NK-92 treated with Interleukin-12 subunit alpha and Interleukin-12 subunit beta, amount 100 ng/mL, for 24 hours (cell line): Measurements from ENCODE around the gene NPPC.

Experiments
- DNase-seq: peaks from one replicate; lab custom pipeline; 2025; lab: John Stamatoyannopoulos, UW

NPPC gene

GRCh38 chr2:231935207-231935524, 9.0 kb upstream of the NPPC start:
- no peak for DNase-seq

- no peak for DNase-seq
These were observed 8.4 kb upstream of the NPPC start for GRCh38 chr2:231934441-231935206.

GRCh38 chr2:231933916-231934401, 7.8 kb upstream of the NPPC start:
- DNase-seq = no peak

DNA sequence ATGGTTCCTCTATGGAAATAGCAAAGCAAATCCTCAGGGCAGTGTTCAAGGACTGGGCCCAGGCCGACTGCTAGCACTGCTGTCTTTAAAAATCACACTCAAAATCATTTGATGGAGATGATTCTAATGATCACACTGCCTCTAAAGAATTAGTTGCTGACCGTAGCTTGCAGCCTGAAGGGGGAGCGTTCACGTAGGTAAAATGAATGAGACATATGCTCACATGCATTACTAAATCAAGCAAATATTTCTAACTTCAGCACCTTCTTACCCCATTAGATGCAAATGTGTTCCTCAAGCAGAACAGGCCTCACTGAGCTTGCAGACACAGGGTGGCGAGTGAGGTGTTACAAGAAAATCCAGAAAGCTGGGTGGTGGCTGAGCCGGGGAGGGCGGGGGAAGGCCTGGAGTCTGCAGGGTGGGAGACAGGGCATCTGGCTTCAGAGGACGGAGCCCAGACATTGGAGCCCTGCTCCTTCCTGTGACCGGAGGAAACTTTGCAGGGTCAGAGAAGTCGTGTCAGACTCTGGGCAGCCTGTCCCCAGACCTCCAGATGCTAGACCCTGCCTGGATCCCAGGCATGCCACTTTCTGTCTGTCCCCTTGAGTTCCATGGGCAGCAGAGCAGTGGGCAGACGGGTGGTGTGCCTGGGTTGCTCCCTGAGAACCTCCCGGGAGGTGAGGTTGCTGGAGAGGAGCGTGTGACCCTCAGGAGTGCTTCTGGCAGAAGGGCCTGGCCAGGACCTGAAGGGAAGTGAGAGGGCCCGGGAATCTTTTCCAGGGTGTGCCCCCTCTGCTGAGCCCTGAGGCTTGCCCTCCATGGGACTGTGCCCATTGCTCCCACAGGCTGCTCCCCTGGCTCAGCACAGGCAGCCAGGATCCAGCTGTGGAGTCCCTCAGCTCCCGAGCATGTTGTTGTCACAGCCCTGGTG, 7.1 kb upstream of the NPPC start:
- DNase-seq = no peak

DNA sequence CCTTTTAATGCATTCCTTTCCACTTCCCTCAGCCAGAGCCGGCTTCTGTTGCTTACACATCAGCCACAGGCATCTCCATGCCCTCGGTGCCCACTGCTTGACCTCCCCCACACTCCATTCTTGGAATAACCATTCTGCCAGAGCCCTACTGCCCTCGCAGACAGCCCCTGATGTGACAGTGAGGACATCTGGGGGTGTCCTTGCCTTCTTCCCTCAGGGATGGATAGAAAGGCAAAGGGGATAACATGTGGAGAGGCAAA, 6.4 kb upstream of the NPPC start:
- DNase-seq = no peak

DNA sequence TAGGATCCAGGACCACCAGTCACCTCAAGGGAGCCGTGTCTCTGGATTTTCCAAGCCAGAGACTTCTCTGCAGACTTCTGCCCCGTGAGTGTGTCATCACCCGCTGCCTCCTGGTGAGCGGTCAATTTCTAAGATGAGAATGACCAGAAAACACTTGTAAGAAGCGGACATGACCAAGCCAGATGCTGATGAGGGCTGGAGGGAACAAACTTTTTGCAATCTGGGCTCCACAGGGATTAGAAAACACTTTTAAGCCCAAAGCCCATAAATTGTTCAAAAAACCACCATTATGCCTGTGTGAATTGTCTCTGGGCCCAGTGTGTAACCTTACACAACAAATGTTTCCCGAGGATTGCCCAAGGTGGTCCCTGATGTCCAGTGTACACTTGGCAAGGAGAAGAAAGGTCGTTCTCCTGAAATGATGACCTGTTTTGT, 5.3 kb upstream of the NPPC start:
- no peak for DNase-seq

- DNase-seq = no peak
These were observed 4.5 kb upstream of the NPPC start for GRCh38 chr2:231930593-231931281.

DNA sequence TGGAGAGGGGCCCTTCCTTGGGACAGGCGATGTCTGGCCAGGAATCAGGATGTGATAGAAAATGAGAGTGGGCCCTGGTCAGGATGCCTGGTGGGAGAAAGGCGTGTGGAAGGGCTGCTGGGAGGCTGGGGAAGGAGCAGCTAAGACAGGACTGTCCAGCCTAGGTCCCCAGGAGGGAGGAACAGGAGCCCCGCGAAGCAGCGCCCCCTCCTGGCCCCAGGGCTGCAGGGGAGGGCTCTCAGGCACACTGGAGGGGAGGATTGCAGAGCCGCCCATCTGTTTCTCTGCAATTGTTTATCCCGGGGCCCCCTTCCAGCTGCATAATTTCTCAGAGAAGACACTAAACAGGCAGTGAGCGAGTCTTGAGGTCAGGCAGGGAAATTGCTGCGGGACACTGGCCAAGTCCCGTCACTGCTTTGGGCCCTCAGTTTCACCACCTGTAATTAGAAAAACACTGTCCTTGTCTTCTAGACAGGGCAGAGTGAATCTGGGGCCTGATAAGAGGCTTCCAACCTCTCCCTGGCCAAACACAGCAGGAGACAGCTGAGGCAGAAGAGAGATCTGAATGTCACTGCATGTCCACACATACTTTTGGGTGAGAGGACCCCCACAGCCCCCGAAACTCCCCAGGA, 3.9 kb upstream of the NPPC start:
- DNase-seq = no peak

DNA sequence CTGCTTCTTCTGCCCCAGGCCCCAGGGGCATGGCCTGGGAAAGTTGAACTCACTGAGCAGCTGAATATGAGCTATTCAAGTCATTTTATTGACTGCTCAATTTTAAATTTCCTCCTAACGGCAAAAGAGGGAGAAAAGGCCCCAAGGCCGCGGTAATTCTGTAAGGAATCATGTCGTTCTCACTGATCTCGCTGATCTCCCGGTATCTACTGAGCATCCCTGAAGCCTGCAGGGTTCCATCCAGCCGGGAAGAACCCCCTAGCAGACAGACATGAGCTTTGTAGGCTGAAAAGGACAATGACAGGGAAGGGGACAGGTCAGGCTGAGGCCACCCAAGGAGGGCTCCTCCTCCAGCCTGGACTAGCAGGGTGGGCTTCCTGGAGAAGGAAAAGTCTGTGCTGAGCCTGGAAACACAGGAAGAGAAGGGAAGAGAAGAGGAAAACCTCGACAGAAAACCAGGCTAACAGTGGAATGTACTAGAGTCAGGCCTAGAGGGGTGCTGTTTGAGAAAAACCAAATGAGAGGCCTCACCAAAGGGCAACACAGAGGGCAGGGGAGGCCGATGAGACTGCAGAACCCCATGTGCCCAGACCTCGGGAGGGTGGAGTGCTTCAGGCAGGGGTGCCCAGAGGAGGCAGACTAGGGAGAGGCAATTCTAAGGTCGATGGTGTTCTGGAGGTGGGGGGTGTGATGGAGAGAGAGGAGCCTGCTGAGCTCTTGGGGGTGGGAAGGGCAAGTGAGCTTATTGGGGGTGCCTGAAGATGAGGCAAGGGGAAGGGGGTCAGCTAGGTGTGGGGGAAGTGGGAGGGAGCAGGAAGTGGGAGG, 2.9 kb upstream of the NPPC start:
- DNase-seq = no peak

DNA sequence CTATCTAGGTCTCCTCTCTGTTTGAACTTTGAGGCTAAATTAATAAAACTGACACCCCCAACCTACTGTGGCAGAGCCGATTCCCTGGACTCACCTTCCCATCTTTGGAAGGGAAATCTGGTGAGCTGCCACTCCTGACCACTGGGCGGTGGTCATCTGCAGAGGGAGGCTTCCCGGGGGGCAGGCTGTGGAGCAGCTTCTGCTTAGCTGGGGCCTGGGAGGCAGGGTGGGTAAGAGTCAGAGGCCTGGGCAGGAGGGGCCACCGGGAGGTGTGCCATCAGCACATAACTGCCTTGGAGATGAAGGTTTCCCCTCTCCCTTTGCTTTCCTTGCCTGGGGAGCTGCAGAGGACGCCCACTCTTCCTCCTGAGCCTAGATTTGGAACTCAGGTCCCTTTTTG, 2.3 kb upstream of the NPPC start:
- DNase-seq = no peak

DNA sequence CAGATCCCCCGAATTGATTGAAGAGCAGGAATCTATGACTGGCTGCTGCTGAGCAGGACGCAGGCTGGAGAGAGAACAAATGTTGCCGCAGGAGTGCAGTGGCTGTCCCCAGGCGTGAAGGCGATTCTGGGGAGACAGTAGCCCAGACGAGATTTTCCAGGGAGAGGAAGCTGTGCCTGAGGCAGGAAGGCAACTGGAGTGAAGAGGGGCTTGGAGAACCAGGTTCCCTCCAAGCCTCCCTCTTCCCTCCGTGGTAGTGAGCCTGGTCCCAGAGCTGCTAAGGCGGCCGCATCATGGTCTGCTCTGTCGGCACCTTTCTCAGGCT, 1.3 kb upstream of the NPPC start:
- DNase-seq = no peak

GRCh38 chr2:231926761-231927565, 767 bp upstream of the NPPC start:
- DNase-seq = no peak

- no peak for DNase-seq
These were observed 655 bp downstream of the NPPC start for GRCh38 chr2:231925303-231926179.

GRCh38 chr2:231924889-231925275, 1.3 kb downstream of the NPPC start:
- DNase-seq = no peak

- DNase-seq = no peak
These were observed 2.0 kb downstream of the NPPC start for GRCh38 chr2:231923951-231924888.

DNA sequence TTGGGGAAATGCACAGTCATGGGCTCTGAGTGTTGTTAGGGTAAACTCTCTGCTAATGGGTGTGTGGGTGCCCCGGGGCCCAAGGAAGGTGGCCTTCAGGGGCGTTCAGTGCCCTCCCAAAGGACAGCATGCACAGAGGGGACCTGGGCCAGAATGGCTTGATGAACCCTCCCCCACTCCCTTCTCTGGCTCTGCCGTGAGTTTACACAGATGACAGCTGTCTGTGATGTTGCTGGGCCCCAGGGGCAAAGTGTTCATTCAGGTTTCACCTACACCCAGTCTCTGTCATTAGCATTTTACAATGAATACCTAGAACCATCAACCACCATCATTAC, 3.2 kb downstream of the NPPC start:
- no peak for DNase-seq

DNA sequence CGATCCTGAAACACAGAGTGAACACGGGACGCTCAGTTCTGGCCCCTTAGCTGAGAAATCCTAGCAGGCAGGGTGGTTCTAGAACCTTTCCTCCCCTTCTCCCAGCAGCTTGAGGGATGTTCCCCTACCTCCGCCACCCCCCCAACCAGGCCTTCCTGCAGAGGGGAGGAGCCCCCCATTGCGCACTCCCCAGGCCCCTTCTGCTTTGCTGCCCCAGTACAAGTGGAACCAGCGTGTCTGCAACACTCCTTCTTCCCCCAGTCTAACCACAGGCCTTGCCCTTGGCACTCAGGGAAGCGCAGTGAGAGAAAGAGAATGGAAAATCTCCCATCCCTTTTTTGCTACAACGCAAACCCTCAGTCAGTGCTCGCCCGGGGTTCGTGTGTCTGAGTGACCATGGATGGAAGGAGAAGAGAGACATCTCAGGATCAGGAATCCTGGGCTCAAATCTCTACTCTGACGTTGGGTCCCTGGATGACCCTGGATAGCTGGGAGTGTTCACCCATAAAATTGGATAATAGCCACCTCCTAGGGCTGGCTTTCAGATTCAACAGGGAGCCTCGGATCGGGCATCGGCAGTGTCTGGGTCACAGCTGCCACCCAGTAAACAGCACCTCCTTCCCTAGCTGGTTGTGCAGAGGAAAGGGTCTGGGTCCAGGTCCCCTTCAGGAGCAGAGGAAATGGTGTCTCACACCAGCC, 3.7 kb downstream of the NPPC start:
- DNase-seq = no peak

DNA sequence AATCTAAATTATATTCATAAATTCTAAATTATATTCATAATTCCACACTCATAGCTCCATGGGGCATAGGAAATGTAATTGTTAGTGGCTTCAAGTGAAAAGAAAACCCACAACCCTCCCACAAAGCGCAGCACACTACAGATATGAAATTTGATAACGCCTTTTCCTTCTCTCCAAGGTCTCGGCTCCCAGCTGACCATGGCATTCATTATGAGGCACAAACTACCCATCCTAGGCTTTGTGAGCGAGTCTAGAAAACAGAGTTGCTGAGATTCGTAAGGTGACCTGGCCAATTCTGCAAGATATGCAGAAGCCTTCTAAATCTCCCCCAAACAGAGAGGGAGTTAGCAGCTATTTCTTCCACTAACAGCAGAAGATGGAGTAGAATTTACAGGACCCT, 5.4 kb downstream of the NPPC start:
- DNase-seq = no peak
